Endothelial cell of umbilical vein (primary cell): ENCODE measurements around the gene DNASE1L1. TPM values are rescaled to one million over a fixed set of nuclear protein-coding genes. Genes with fewer than 3 reads are reported as not detected.

Experiments
- BruUV-seq: library from RNA; stranded (reverse); fragments of 400-500 nt; replicated peaks from 2 replicates; lab custom pipeline; 2021; lab: Mats Ljungman, UMichigan
- CTCF ChIA-PET: fragments of 300-600, 350-600 bp; sonication (Branson Sonifier 250); formaldehyde crosslinking; loops from one replicate; lab custom pipeline; 2021; ENCODE audit warnings: antibody characterized with exemption, inconsistent platforms; lab: Charles Lee
- POLR2A ChIA-PET: fragments of 300-600, 350-600 bp; sonication (Branson Sonifier 250); formaldehyde crosslinking; loops from one replicate; lab custom pipeline; 2021; ENCODE audit warnings: antibody characterized with exemption, inconsistent platforms; lab: Charles Lee
- DNase-seq: peaks from one replicate; pipeline ENCODE4 v3.0.0-alpha.2; 2011; ENCODE audit warnings: low read depth, low spot score
- FAIRE-seq: peaks from 2 replicates; lab custom pipeline; 2011; peaks lifted over from hg19 to GRCh38; lab: Jason Lieb, UNC
- H2AFZ ChIP-seq: 2 replicates; pipeline ENCODE4 v1.6.0; 2012; ENCODE audit warnings: low read depth, low read length, control low read depth, inconsistent platforms
- H3K27ac ChIP-seq: 2 replicates; pipeline ENCODE4 v1.5.1; 2011; ENCODE audit warnings: low read depth, mild to moderate bottlenecking, control low read depth, low read length, moderate library complexity; ENCODE audit not compliant: insufficient read depth
- H3K27me3 ChIP-seq, 2 experiments: 2 replicates each; pipeline versions ENCODE4 v1.6.0 to v1.6.1; 2011; ENCODE audit warnings: low read length in 2 of 2, mixed read lengths in 1 of 2; ENCODE audit not compliant: control insufficient read depth in 2 of 2, insufficient read depth in 2 of 2
- H3K36me3 ChIP-seq, 2 experiments: 2 replicates in 1 of 2; 3 replicates in 1 of 2; pipeline ENCODE4 v1.5.1; 2011; ENCODE audit warnings: low read length in 2 of 2, mild to moderate bottlenecking in 1 of 2, moderate library complexity in 1 of 2; ENCODE audit not compliant: control insufficient read depth in 2 of 2, insufficient read depth in 2 of 2; ENCODE audit errors: extremely low read depth in 1 of 2
- H3K4me1 ChIP-seq: 3 replicates; pipeline ENCODE4 v1.5.1; 2011; ENCODE audit warnings: mild to moderate bottlenecking, low read length; ENCODE audit not compliant: control insufficient read depth, insufficient read depth; ENCODE audit errors: extremely low read depth
- H3K4me2 ChIP-seq: 2 replicates; pipeline ENCODE4 v1.6.1; 2011; ENCODE audit warnings: low read length, control low read depth, mixed read lengths; ENCODE audit not compliant: insufficient read depth
- H3K4me3 ChIP-seq, 3 experiments: fragments of 200-600 bp in 1 of 3; sonication (generic), shearing (Covaris generic) in 1 of 3; replicated peaks in 1 of 3; 2 replicates each; pipeline ENCODE4 v1.5.1; 2011 to 2016; ENCODE audit warnings: control low read depth in 3 of 3, low read length in 3 of 3, mild to moderate bottlenecking in 2 of 3, inconsistent platforms in 1 of 3, low read depth in 1 of 3, moderate library complexity in 1 of 3; ENCODE audit not compliant: insufficient read depth in 1 of 3
- H3K79me2 ChIP-seq: 2 replicates; pipeline ENCODE4 v1.6.0; 2012; ENCODE audit warnings: low read length, inconsistent platforms; ENCODE audit not compliant: control insufficient read depth, insufficient read depth
- H3K9ac ChIP-seq: replicated peaks from 2 replicates; pipeline ENCODE3; 2011; ENCODE audit warnings: low read length, control low read depth; ENCODE audit not compliant: insufficient read depth; ENCODE audit errors: extremely low read depth
- H3K9me1 ChIP-seq: replicated peaks from 3 replicates; pipeline ENCODE4 v1.6.0; 2011; ENCODE audit warnings: mild to moderate bottlenecking, low read length; ENCODE audit not compliant: control insufficient read depth, insufficient read depth; ENCODE audit errors: extremely low read depth
- H3K9me3 ChIP-seq: replicated peaks from 2 replicates; pipeline ENCODE4 v1.5.1; 2012; ENCODE audit warnings: low read length, inconsistent platforms; ENCODE audit not compliant: control insufficient read depth, insufficient read depth
- H4K20me1 ChIP-seq: replicated peaks from 2 replicates; pipeline ENCODE3; 2011; ENCODE audit warnings: mild to moderate bottlenecking, low read length; ENCODE audit not compliant: control insufficient read depth, insufficient read depth; ENCODE audit errors: extremely low read depth
- CTCF ChIP-seq, 2 donors: IDR thresholded peaks; 1 replicate in 1 of 2; 2 replicates in 1 of 2; pipeline ENCODE4 v1.5.1; 2011; ENCODE audit warnings: low read length in 2 of 2, mild to moderate bottlenecking in 2 of 2, moderate library complexity in 2 of 2, control low read depth in 1 of 2, inconsistent platforms in 1 of 2, low read depth in 1 of 2; ENCODE audit not compliant: insufficient read depth in 1 of 2; ENCODE audit errors: extremely low read depth in 1 of 2
- FOS ChIP-seq: IDR thresholded peaks from 2 replicates; pipeline ENCODE4 v1.6.1; 2011; ENCODE audit warnings: mild to moderate bottlenecking, low read length, moderate library complexity, borderline replicate concordance; ENCODE audit not compliant: insufficient read depth
- JUN ChIP-seq: IDR thresholded peaks from 2 replicates; pipeline ENCODE4 v1.6.1; 2011; ENCODE audit warnings: borderline replicate concordance, low read depth; ENCODE audit not compliant: insufficient read length, insufficient read depth
- MAX ChIP-seq: IDR thresholded peaks from 2 replicates; pipeline ENCODE4 v1.6.1; 2011; ENCODE audit not compliant: insufficient read depth, insufficient read length
- POLR2A ChIP-seq: IDR thresholded peaks from 2 replicates; pipeline ENCODE4 v1.6.1; 2012; ENCODE audit warnings: low read depth, mild to moderate bottlenecking, control low read depth, low read length
- POLR2AphosphoS5 ChIP-seq: IDR thresholded peaks from 2 replicates; pipeline ENCODE4 v1.6.1; 2012; ENCODE audit warnings: low read depth, mild to moderate bottlenecking, control low read depth, low read length, moderate library complexity; ENCODE audit not compliant: insufficient read depth
- dilution Hi-C: fragments of 300-500 bp; cut with MboI; formaldehyde crosslinking; loops from one replicate; pipeline ENCODE4 v1.15.0; 2019; ENCODE audit warnings: low sequenced_read_pairs; ENCODE audit not compliant: extremely low pct_ligation_motif_present
- intact Hi-C: fragments of 100-400 bp; cut with micrococcal nuclease; formaldehyde crosslinking; loops from one replicate; pipeline ENCODE4 v1.10.0; 2022
- polyA plus RNA-seq, 4 experiments: library from polyadenylated mRNA; depleted of rRNA in 3 of 4; stranded (reverse) in 3 of 4; unstranded in 1 of 4; fragments of >200 nt; gene quantifications; 2 replicates each; pipeline versions ENCODE4 v1.2.1 to v1.2.3, GENCODE V29; 2011 to 2012; ENCODE audit warnings: missing spikeins in 1 of 4
- total RNA-seq: library from RNA; stranded (reverse); gene quantifications from 2 replicates; pipeline ENCODE4 v1.2.3, GENCODE V29; 2021

DNASE1L1 gene
- total and polyA plus RNA-seq, 2 donors (not counting 3 experiments of a cell fraction or from before 2014, with no cell fraction given): 61.5 to 84.9 TPM

- Histone ChIP-seq H3K79me2 (peaks cover 46% of the 10 kb centered on the region), H3K27ac (no peak overlapping the region), H3K4me3 (no peak overlapping the region), H3K27me3 (no peaks in the 10 kb centered on the region), H4K20me1 (no peaks in the 10 kb centered on the region), H3K9me1 (no peaks in the 10 kb centered on the region), H2AFZ (no peak overlapping the region), H3K9ac (no peak overlapping the region), H3K9me3 (no peaks in the 10 kb centered on the region), H3K4me2 (no peak overlapping the region), H3K4me1 (peaks cover 16% of the 10 kb centered on the region), H3K36me3 (peaks cover 2 to 28% of the 10 kb centered on the region in 2 experiments)
- POLR2A ChIA-PET: no interaction called here
- DNase-seq: no peak
- CTCF ChIA-PET: interaction anchor here (1.5 kb wide), 1 partner anchor 10 kb away, joined by 4 read pairs; no protein-coding TSS in a partner anchor
- TF ChIP-seq POLR2A (no peak), POLR2AphosphoS5 (no peak), JUN (no peak), CTCF (IDR thresholded peaks at IDR 0.05; ENCODE audit: extremely low read depth in 1 of 2, insufficient read depth in 1 of 2, low read depth in 1 of 2, low read length in 2 of 2) (no peak), MAX (no peak), FOS (no peak)
- FAIRE-seq: no peak
- BruUV-seq: no TSS peak
- intact Hi-C loops: no loop called here
- dilution Hi-C loops: no loop called here
These were observed 26.2 kb upstream of the DNASE1L1 start for GRCh38 chrX:154435171-154435733.
